Endothelial cell (in vitro differentiated cells): ENCODE measurements around the gene GTF2F1. TPM values are rescaled to one million over a fixed set of nuclear protein-coding genes. Genes with fewer than 3 reads are reported as not detected.
A peak's percentile ranks its signal among the peaks of the same experiment; 100 is the strongest.

Experiments
- DNase-seq: peaks from one replicate; pipeline ENCODE4 v3.0.0; 2021; ENCODE audit warnings: low spot score
- H3K27ac Mint-ChIP-seq: one replicate; pipeline ENCODE4 v1.8.0; 2021; ENCODE audit warnings: mixed read lengths, inconsistent platforms; ENCODE audit not compliant: unreplicated experiment
- H3K27me3 Mint-ChIP-seq: one replicate; pipeline ENCODE4 v1.8.0; 2021; ENCODE audit warnings: mild to moderate bottlenecking, moderate library complexity, mixed read lengths, inconsistent platforms; ENCODE audit not compliant: unreplicated experiment
- H3K36me3 Mint-ChIP-seq: one replicate; pipeline ENCODE4 v1.8.0; 2021; ENCODE audit warnings: mild to moderate bottlenecking, low read depth, mixed read lengths, inconsistent platforms; ENCODE audit not compliant: unreplicated experiment
- H3K4me1 Mint-ChIP-seq: one replicate; pipeline ENCODE4 v1.8.0; 2021; ENCODE audit warnings: mild to moderate bottlenecking, mixed read lengths, inconsistent platforms; ENCODE audit not compliant: unreplicated experiment
- H3K4me3 Mint-ChIP-seq: one replicate; pipeline ENCODE4 v1.8.0; 2021; ENCODE audit warnings: mild to moderate bottlenecking, mixed read lengths, inconsistent platforms; ENCODE audit not compliant: unreplicated experiment
- H3K9me3 Mint-ChIP-seq: one replicate; pipeline ENCODE4 v1.8.0; 2021; ENCODE audit warnings: mixed read lengths, inconsistent platforms; ENCODE audit not compliant: unreplicated experiment
- microRNA-seq: library from miRNA; unstranded; fragments of <30 nt; microRNA quantifications from one replicate; pipeline ENCODE4, GENCODE V29; 2020; ENCODE audit not compliant: unreplicated experiment
- total RNA-seq: library from RNA; stranded (reverse); fragmentation: NEBNext Ultra II Directional; extraction: Animal tissue kit (Norgen Biotek cat#: 25700); gene quantifications from one replicate; pipeline ENCODE4 v1.2.1, GENCODE V29; 2021; ENCODE audit not compliant: unreplicated experiment
- TF ChIP-seq, protein P1 (sequence below): fragments of 200-600 bp; sonication (generic); IDR thresholded peaks from one replicate; pipeline ENCODE4 v1.5.0; 2021; ENCODE audit warnings: antibody characterized with exemption; ENCODE audit not compliant: unreplicated experiment

The GTF2F1 gene
- total RNA-seq, 1 donor from 2014 or later: 95.5 TPM

GRCh38 chr19:6334490-6335285 is 58.3 kb downstream of the GTF2F1 start:
- Mint-ChIP-seq H3K4me1 (no peaks in the 10 kb centered on the region), H3K27ac (no peak overlapping the region), H3K36me3 (no peaks in the 10 kb centered on the region), H3K4me3 (no peak overlapping the region), H3K27me3 (no peaks in the 10 kb centered on the region), H3K9me3 (no peaks in the 10 kb centered on the region)
- no peak for DNase-seq
- TF ChIP-seq, protein P1, sequence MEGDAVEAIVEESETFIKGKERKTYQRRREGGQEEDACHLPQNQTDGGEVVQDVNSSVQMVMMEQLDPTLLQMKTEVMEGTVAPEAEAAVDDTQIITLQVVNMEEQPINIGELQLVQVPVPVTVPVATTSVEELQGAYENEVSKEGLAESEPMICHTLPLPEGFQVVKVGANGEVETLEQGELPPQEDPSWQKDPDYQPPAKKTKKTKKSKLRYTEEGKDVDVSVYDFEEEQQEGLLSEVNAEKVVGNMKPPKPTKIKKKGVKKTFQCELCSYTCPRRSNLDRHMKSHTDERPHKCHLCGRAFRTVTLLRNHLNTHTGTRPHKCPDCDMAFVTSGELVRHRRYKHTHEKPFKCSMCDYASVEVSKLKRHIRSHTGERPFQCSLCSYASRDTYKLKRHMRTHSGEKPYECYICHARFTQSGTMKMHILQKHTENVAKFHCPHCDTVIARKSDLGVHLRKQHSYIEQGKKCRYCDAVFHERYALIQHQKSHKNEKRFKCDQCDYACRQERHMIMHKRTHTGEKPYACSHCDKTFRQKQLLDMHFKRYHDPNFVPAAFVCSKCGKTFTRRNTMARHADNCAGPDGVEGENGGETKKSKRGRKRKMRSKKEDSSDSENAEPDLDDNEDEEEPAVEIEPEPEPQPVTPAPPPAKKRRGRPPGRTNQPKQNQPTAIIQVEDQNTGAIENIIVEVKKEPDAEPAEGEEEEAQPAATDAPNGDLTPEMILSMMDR: no peak

GRCh38 chr19:6333439-6333838 is 59.5 kb downstream of the GTF2F1 start, which contains the start of gene ACER1:
Gene ACER1, minus strand, starts transcription at chr19:6333612. Its CDS starts 61 bp downstream, at chr19:6333551.
- TF ChIP-seq, protein P1: no peak
- Mint-ChIP-seq H3K36me3 (no peaks in the 10 kb centered on the region), H3K4me3 (no peak within 1 kb of the TSS), H3K27me3 (no peaks in the 10 kb centered on the region), H3K4me1 (no peaks in the 10 kb centered on the region), H3K27ac (no peak within 1 kb of the TSS), H3K9me3 (no peaks in the 10 kb centered on the region)
- no peak for DNase-seq

Small RNA genes lying within 50 kb of the gene (microRNA-seq; reads per million reads assigned to microRNA genes)
- gene MIR3940 (29.6 reads per million, percentile 72 among the genes with 10 or more reads in this experiment), gene MIR6790 (0.83 reads per million, percentile 7 among the genes with 10 or more reads in this experiment), gene MIR6885 (4.4 reads per million, percentile 46 among the genes with 10 or more reads in this experiment)

Other genes with a start within 250 kb of the GTF2F1 start
- 59.2 TPM for gene MLLT1, start 113.2 kb downstream of the GTF2F1 start, total RNA-seq
- not detected for gene ACER1, start 59.6 kb downstream of the GTF2F1 start, total RNA-seq
- 105 TPM for gene CLPP, start 31.6 kb downstream of the GTF2F1 start, total RNA-seq
- 66.8 TPM for gene ALKBH7, start 20.4 kb downstream of the GTF2F1 start, total RNA-seq
- 4.6 TPM for gene PSPN, start 17.2 kb downstream of the GTF2F1 start, total RNA-seq
- 290 TPM for gene KHSRP, start 31.6 kb upstream of the GTF2F1 start, total RNA-seq
- 0.23 TPM for gene SLC25A41, start 40.6 kb upstream of the GTF2F1 start, total RNA-seq
- gene SLC25A23, start 66.6 kb upstream of the GTF2F1 start, total RNA-seq: 20.7 TPM
- gene CRB3, start 71.1 kb upstream of the GTF2F1 start, total RNA-seq: 0.44 TPM
- 1.5 TPM for gene DENND1C, start 88.6 kb upstream of the GTF2F1 start, total RNA-seq
- 0.21 TPM for gene TUBB4A, start 109.1 kb upstream of the GTF2F1 start, total RNA-seq
- gene TNFSF9, start 137.9 kb upstream of the GTF2F1 start, total RNA-seq: 3.0 TPM
- 0.51 TPM for gene CD70, start 198.0 kb upstream of the GTF2F1 start, total RNA-seq